ENCODE data around the gene NEUROD2. TPM values are rescaled to one million over a fixed set of nuclear protein-coding genes. Genes with fewer than 3 reads are reported as not detected.
"Not testable (repeated sequence)": the region's sequence is repeated elsewhere in the genome, so short reads cannot be mapped to it uniquely, and the experiment has no call there.

Gene NEUROD2
- total and polyA plus RNA-seq, 5 donors = not detected

DNA sequence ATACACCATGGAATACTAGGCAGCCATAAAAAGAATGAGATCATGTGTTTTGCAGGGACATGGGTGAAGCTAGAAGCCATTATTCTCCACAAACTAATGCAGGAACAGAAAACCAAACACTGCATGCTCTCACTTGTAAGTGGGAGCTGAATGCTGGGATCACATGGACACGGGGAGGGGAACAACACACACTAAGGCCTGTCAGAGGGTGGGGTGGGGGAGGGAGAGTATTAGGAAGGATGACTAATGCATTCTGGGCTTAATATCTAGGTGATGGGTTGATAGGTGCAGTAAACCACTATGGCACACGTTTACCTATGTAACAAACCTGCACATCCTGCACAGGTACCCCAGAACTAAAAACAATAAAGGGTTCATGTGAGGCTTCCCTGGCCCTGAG lies 17.5 kb downstream of the NEUROD2 start:
- ATAC-seq; DNase-seq; H3K27ac ChIP-seq (ENCODE audit: low read length); H3K9me3 ChIP-seq (ENCODE audit: control insufficient read depth, low read length); H3K4me3 ChIP-seq (ENCODE audit: low read length); H3K27me3 ChIP-seq (ENCODE audit: control insufficient read depth, insufficient read depth); H3K4me1 ChIP-seq (ENCODE audit: control insufficient read depth, insufficient read depth, low read length); intact Hi-C loops (cut with DNase I): not testable (repeated sequence)
- WGBS = 59% methylated on average over 2 of the region's 2 CpGs

GRCh38 chr17:39582658-39583057 lies 25.1 kb downstream of the NEUROD2 start:
- no peaks in the 10 kb centered on the region for H3K27me3 ChIP-seq (ENCODE audit: control insufficient read depth, insufficient read depth)
- H3K4me3 ChIP-seq (ENCODE audit: low read length) = no peak overlapping the region
- no peaks in the 10 kb centered on the region for H3K4me1 ChIP-seq (ENCODE audit: control insufficient read depth, insufficient read depth, low read length)
- DNase-seq (no peak), ATAC-seq (no peak)
- no peaks in the 10 kb centered on the region for H3K9me3 ChIP-seq (ENCODE audit: control insufficient read depth, low read length)
- no peak overlapping the region for H3K27ac ChIP-seq (ENCODE audit: low read length)
- 33% methylated on average over 2 of the region's 2 CpGs for WGBS
- intact Hi-C loops (cut with DNase I) = no loop called here

DNA sequence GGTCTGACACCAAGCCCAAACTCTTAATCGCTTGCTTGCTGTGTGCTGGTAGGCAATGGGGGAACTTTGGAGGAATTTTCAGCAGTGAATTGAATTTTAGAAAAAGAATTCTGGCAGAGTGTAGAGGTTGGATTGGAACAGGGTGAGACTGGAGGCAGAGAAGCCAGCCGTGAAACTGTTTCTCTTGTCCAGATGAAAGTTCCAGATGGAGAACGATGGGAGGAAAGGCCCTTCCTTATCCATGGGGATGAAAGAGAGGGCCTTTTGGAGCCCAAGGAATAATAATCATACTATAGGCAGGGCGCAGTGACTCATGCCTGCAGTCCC lies 26.0 kb downstream of the NEUROD2 start:
- no peak for ATAC-seq
- no peaks in the 10 kb centered on the region for H3K27me3 ChIP-seq (ENCODE audit: control insufficient read depth, insufficient read depth)
- 70% methylated on average over 4 of the region's 4 CpGs for WGBS
- H3K27ac ChIP-seq (ENCODE audit: low read length) = no peak overlapping the region
- no peaks in the 10 kb centered on the region for H3K4me1 ChIP-seq (ENCODE audit: control insufficient read depth, insufficient read depth, low read length)
- intact Hi-C loops (cut with DNase I) = no loop called here
- no peaks in the 10 kb centered on the region for H3K9me3 ChIP-seq (ENCODE audit: control insufficient read depth, low read length)
- no peak overlapping the region for H3K4me3 ChIP-seq (ENCODE audit: low read length)
- DNase-seq = no peak

GRCh38 chr17:39581071-39581758 lies 26.5 kb downstream of the NEUROD2 start:
- Histone ChIP-seq H3K27ac (ENCODE audit: low read length) (no peak overlapping the region), H3K27me3 (ENCODE audit: control insufficient read depth, insufficient read depth) (no peaks in the 10 kb centered on the region), H3K4me1 (ENCODE audit: control insufficient read depth, insufficient read depth, low read length) (no peaks in the 10 kb centered on the region), H3K4me3 (ENCODE audit: low read length) (no peak overlapping the region), H3K9me3 (ENCODE audit: control insufficient read depth, low read length) (no peaks in the 10 kb centered on the region)
- DNase-seq (no peak), ATAC-seq (no peak)
- WGBS = 90% methylated on average over 20 of the region's 20 CpGs
- intact Hi-C loops (cut with DNase I) = no loop called here

DNA sequence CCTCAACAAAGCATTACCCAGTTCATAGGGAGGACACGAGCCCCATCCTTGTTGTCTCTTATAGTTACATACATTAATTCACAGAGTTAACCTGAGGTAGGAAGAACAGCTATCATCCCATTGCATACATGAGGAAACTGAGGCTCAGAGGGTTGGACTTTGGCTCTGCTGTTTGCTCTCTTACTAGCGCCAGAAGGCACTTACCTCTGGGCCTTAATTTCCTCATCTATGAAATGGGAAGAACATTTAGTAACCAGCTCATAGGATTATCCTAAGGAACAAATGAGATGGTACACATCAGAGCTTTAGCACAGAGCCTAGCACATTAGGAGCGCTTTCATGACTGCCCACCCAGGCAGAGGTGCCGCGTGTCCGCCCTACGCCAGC lies 27.6 kb downstream of the NEUROD2 start:
- no peak overlapping the region for H3K27ac ChIP-seq (ENCODE audit: low read length)

GRCh38 chr17:39579318-39580081 lies 28.2 kb downstream of the NEUROD2 start:
- intact Hi-C loops (cut with DNase I) = loop anchor here in 1 of 4 donors (5.0 kb wide), 1 partner anchor 38 kb away; no protein-coding TSS in a partner anchor
- no peaks in the 10 kb centered on the region for H3K27me3 ChIP-seq (ENCODE audit: control insufficient read depth, insufficient read depth)
- H3K9me3 ChIP-seq (ENCODE audit: control insufficient read depth, low read length) = no peaks in the 10 kb centered on the region
- WGBS = 48% methylated on average over 8 of the region's 8 CpGs
- H3K4me1 ChIP-seq (ENCODE audit: control insufficient read depth, insufficient read depth, low read length) = no peaks in the 10 kb centered on the region
- H3K27ac ChIP-seq (ENCODE audit: low read length) = no peak overlapping the region
- H3K4me3 ChIP-seq (ENCODE audit: low read length) = no peak overlapping the region
- ATAC-seq (peak; percentile 69 to 91), DNase-seq (peak; percentile 71 to 84 (median 81))

More for the DNA sequence above, 27.6 kb downstream of the NEUROD2 start:
- 85% methylated on average over 7 of the region's 7 CpGs for WGBS
- Histone ChIP-seq H3K4me3 (ENCODE audit: low read length) (no peak overlapping the region), H3K4me1 (ENCODE audit: control insufficient read depth, insufficient read depth, low read length) (no peaks in the 10 kb centered on the region), H3K9me3 (ENCODE audit: control insufficient read depth, low read length) (no peaks in the 10 kb centered on the region), H3K27me3 (ENCODE audit: control insufficient read depth, insufficient read depth) (no peaks in the 10 kb centered on the region)
- intact Hi-C loops (cut with DNase I) = no loop called here
- DNase-seq = no peak
- peak in 1 of 2 donors; percentile 11 for ATAC-seq

DNA sequence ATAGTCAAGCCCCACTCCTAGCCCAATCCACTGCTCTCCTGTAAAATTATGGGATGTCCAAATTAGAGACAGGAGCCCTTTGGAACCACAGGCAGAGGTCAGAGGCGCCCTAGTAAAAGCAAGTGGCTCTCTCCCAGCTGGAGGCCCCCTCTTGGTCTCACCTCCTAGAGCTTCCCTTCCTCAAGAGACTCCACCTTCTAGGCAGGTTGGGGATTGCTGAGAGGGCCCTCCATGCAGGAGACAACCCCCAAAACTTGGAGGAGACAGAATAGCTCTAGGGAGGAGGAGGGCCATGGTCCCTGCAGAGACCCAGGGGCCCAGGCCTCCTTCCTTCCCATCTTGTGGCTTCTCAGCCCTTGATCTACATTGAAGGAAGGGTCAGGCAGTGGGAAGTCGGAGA lies 29.4 kb downstream of the NEUROD2 start:
- no peak overlapping the region for H3K4me3 ChIP-seq (ENCODE audit: low read length)
- no peaks in the 10 kb centered on the region for H3K4me1 ChIP-seq (ENCODE audit: control insufficient read depth, insufficient read depth, low read length)
- H3K27me3 ChIP-seq (ENCODE audit: control insufficient read depth, insufficient read depth) = no peaks in the 10 kb centered on the region
- no peaks in the 10 kb centered on the region for H3K9me3 ChIP-seq (ENCODE audit: control insufficient read depth, low read length)
- intact Hi-C loops (cut with DNase I) = loop anchor here in 1 of 4 donors (5.0 kb wide), 1 partner anchor 39 kb away; no protein-coding TSS in a partner anchor
- H3K27ac ChIP-seq (ENCODE audit: low read length) = no peak overlapping the region
- 85% methylated on average over 2 of the region's 2 CpGs for WGBS
- ATAC-seq (no peak), DNase-seq (no peak)

DNA sequence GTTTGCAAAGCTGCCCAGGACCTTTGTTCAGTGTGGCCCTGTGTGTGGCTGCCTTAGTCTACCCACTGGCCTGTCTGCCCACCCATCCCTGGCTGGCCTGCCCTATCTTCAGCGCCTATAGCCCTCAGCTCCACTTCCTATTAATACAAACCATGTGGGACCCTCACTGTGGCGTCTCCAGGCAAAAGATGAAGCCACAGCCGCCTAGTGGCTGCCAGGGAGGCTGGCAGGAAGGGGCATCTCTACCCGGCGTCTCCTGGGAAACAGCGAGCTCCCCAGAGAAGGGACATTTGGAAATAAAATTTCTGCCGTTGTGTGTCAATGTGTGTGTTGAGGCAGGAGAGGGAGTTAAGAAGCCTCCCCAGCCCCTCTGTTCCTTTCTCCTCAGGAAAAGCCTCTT lies 31.5 kb downstream of the NEUROD2 start:
- Histone ChIP-seq H3K4me3 (ENCODE audit: low read length) (no peak overlapping the region), H3K4me1 (ENCODE audit: control insufficient read depth, insufficient read depth, low read length) (no peaks in the 10 kb centered on the region), H3K27ac (ENCODE audit: low read length) (no peak overlapping the region), H3K9me3 (ENCODE audit: control insufficient read depth, low read length) (no peaks in the 10 kb centered on the region), H3K27me3 (ENCODE audit: control insufficient read depth, insufficient read depth) (no peaks in the 10 kb centered on the region)
- 37% methylated on average over 7 of the region's 7 CpGs for WGBS
- no peak for DNase-seq
- intact Hi-C loops (cut with DNase I) = loop anchor here in 1 of 4 donors (5.0 kb wide), 1 partner anchor 41 kb away; no protein-coding TSS in a partner anchor
- no peak for ATAC-seq

- H3K27ac ChIP-seq (ENCODE audit: low read length) = peak overlapping the region; percentile 84
- no peaks in the 10 kb centered on the region for H3K9me3 ChIP-seq (ENCODE audit: control insufficient read depth, low read length)
- intact Hi-C loops (cut with DNase I) = no loop called here
- DNase-seq (peak; percentile 83 to 92 (median 91)), ATAC-seq (peak; percentile 96 to 98)
- 2% methylated on average over 66 of the region's 66 CpGs for WGBS
- H3K4me3 ChIP-seq (ENCODE audit: low read length) = peak overlapping the region; percentile 51
- no peaks in the 10 kb centered on the region for H3K27me3 ChIP-seq (ENCODE audit: control insufficient read depth, insufficient read depth)
- H3K4me1 ChIP-seq (ENCODE audit: control insufficient read depth, insufficient read depth, low read length) = no peaks in the 10 kb centered on the region
Observed at GRCh38 chr17:39573447-39574298, 34.0 kb downstream of the NEUROD2 start.

DNA sequence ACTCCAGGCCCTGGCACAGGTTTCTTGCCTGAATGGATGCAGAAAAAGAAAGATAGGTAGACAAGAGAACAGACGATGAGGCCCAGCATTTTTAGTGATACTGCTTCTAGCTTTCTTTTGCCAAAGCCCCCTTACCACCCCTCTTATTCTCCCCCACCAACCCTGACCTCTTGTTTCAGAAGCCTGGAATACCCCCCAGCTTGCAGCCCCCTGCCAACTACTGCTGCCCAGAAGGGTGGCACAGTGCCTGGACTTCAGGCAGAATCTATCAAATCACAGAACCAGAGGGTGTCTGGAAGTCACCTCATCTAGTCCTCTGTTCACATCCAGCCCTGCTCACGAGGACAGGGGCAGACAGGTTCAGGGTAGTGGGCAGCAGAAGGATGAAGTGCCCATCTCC lies 35.6 kb downstream of the NEUROD2 start:
- H3K4me1 ChIP-seq (ENCODE audit: control insufficient read depth, insufficient read depth, low read length) = no peaks in the 10 kb centered on the region
- H3K27me3 ChIP-seq (ENCODE audit: control insufficient read depth, insufficient read depth) = no peaks in the 10 kb centered on the region
- intact Hi-C loops (cut with DNase I) = no loop called here
- no peak overlapping the region for H3K4me3 ChIP-seq (ENCODE audit: low read length)
- no peaks in the 10 kb centered on the region for H3K9me3 ChIP-seq (ENCODE audit: control insufficient read depth, low read length)
- H3K27ac ChIP-seq (ENCODE audit: low read length) = no peak overlapping the region
- WGBS = 88% methylated on average over 2 of the region's 2 CpGs
- DNase-seq (no peak), ATAC-seq (no peak)

DNA sequence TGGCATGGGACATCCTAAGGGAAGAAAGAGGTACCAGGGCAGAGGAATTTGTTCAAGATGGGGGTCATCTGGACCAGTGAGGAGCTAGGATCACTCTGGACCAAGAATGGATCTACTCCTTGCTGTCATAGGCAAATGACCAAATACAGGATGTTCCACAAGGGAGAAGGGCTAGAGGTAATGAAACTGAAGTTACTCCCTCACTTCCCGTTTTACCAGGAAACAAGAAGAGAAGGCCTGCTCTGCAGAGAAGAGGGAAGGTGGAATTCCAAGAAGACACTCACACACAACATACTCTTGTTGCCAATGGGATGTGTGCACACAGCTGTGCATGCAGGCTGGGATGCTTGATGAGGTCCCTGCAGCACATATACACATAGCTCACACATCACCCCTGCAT lies 38.6 kb downstream of the NEUROD2 start:
- no peaks in the 10 kb centered on the region for H3K27me3 ChIP-seq (ENCODE audit: control insufficient read depth, insufficient read depth)
- intact Hi-C loops (cut with DNase I) = no loop called here
- WGBS = 49% methylated on average over 1 of the region's 1 CpG
- no peak overlapping the region for H3K27ac ChIP-seq (ENCODE audit: low read length)
- H3K4me3 ChIP-seq (ENCODE audit: low read length) = no peak overlapping the region
- no peaks in the 10 kb centered on the region for H3K4me1 ChIP-seq (ENCODE audit: control insufficient read depth, insufficient read depth, low read length)
- DNase-seq (no peak), ATAC-seq (no peak)
- H3K9me3 ChIP-seq (ENCODE audit: control insufficient read depth, low read length) = no peaks in the 10 kb centered on the region
